Upper lobe of left lung (tissue), 4 donors: ENCODE results near the gene GIMAP8.

Source experiments
- CTCF ChIP-seq, 6 experiments: fragments of 450-650 bp in 4 of 6; fragments of 200-600 bp in 2 of 6; sonication (generic) in 2 of 6; IDR thresholded peaks; one replicate each; pipeline ENCODE4 v1.5.1; 2016 to 2019; ENCODE audit warnings: antibody characterized with exemption in 6 of 6
- EP300 ChIP-seq, 4 donors: sonication (generic); formaldehyde crosslinking; IDR thresholded peaks; one replicate each; pipeline ENCODE4 v1.5.1; 2017; ENCODE audit warnings: antibody characterized with exemption in 4 of 4, control low read depth in 2 of 4
- POLR2A ChIP-seq, 4 donors: fragments of 450-650 bp; IDR thresholded peaks; one replicate each; pipeline ENCODE4 v1.5.1; 2016 to 2017; ENCODE audit warnings: antibody characterized with exemption in 4 of 4, mild to moderate bottlenecking in 2 of 4
- POLR2AphosphoS5 ChIP-seq, 2 donors: sonication (generic); formaldehyde crosslinking; IDR thresholded peaks; one replicate each; pipeline ENCODE4 v1.5.1; 2017; ENCODE audit warnings: antibody characterized with exemption in 2 of 2

- TF ChIP-seq POLR2A (IDR thresholded peaks at IDR 0.05) (peak in 1 of 4 donors; percentile 5), CTCF (IDR thresholded peaks at IDR 0.05) (no peak), EP300 (IDR thresholded peaks at IDR 0.05) (no peak), POLR2AphosphoS5 (IDR thresholded peaks at IDR 0.05) (no peak)
Observed at GRCh38 chr7:150451833-150452461, 1.5 kb downstream of the GIMAP8 start.
